Subcutaneous abdominal adipose tissue (tissue), 5 donors: ENCODE measurements around the gene SLC44A4.
A peak's percentile ranks its signal among the peaks of the same experiment; 100 is the strongest.
"Not testable (repeated sequence)": the region's sequence is repeated elsewhere in the genome, so short reads cannot be mapped to it uniquely, and the experiment has no call there.

Experiments
- H3K27ac ChIP-seq: one replicate; pipeline ENCODE4 v1.7.0; 2013; ENCODE audit warnings: low read depth, mild to moderate bottlenecking, inconsistent platforms, low read length, moderate library complexity
- H3K27me3 ChIP-seq, 5 donors: one replicate each; pipeline ENCODE4 v1.7.0; 2013; ENCODE audit warnings: low read length in 5 of 5, inconsistent platforms in 1 of 5; ENCODE audit not compliant: control insufficient read depth in 5 of 5, insufficient read depth in 4 of 5
- H3K36me3 ChIP-seq, 5 donors: one replicate each; pipeline ENCODE4 v1.7.0; 2013; ENCODE audit warnings: low read length in 5 of 5; ENCODE audit not compliant: control insufficient read depth in 5 of 5, insufficient read depth in 5 of 5
- H3K4me1 ChIP-seq, 5 donors: one replicate each; pipeline ENCODE4 v1.7.0; 2013; ENCODE audit warnings: low read length in 5 of 5, mild to moderate bottlenecking in 3 of 5, moderate library complexity in 1 of 5; ENCODE audit not compliant: control insufficient read depth in 5 of 5, insufficient read depth in 5 of 5
- H3K4me3 ChIP-seq, 5 donors: one replicate each; pipeline ENCODE4 v1.7.0; 2013; ENCODE audit warnings: low read length in 5 of 5, low read depth in 1 of 5
- H3K9ac ChIP-seq, 5 donors: one replicate each; pipeline ENCODE4 v1.7.0; 2013; ENCODE audit warnings: low read length in 5 of 5, mild to moderate bottlenecking in 4 of 5, moderate library complexity in 3 of 5
- H3K9me3 ChIP-seq, 5 donors: one replicate each; pipeline ENCODE4 v1.7.0; 2013; ENCODE audit warnings: low read length in 5 of 5; ENCODE audit not compliant: control insufficient read depth in 5 of 5
- donor health status: healthy.
- donor health status: healthy.
- donor health status: healthy.
- donor health status: healthy.
- donor health status: healthy.

Gene SLC44A4

DNA sequence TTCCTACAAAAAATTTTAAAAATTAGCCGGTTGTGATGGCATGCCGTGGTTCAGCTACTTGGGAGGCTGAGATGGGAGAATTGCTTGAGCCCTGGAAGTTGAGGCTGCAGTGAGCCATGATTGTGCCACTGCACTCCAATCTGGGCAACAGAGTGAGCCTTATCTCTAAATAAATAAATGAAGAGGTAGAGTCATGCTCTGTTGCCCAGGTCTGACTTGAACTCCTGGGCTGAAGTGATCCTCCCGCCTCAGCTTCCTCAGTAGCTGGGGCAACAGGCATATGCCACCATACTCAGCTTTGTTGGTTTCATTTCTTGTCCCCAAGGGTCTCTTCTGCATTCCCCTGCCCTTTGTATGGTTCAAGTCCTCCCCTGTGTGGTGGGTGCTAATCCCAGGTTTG, 34.3 kb downstream of the SLC44A4 start:
- Histone ChIP-seq H3K9ac (no peak overlapping the region), H3K27ac (no peak overlapping the region), H3K4me1 (no peaks in the 10 kb centered on the region), H3K27me3 (no peaks in the 10 kb centered on the region), H3K4me3 (no peak overlapping the region), H3K9me3 (no peaks in the 10 kb centered on the region), H3K36me3 (peaks cover under 1 to 21% (median 16%) of the 10 kb centered on the region in 5 donors)

DNA sequence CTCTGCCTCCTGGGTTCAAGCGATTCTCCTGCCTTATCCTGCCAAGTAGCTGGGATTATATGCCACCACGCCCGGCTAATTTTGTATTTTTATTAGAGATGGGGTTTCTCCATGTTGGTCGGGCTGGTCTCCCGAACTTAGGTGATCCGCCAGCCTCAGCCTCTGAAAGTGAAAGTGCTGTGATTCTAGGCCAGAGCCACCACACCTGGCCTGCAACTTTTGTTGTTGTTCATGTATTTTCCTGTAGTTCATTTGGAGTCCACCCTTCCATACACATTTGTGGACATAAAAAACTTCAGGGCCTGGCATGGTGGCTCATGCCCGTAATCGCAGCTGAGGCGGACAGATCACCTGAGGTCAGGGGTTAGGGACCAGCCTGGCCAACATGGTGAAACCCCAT, 36.7 kb downstream of the SLC44A4 start:
- no peak overlapping the region for H3K27ac ChIP-seq
- H3K4me1 ChIP-seq: peaks cover 0 to 14% (median 10%) of the 10 kb centered on the region in 5 donors
- H3K36me3 ChIP-seq: peaks cover 6 to 45% (median 35%) of the 10 kb centered on the region in 5 donors
- H3K27me3 ChIP-seq: no peaks in the 10 kb centered on the region
- H3K4me3 ChIP-seq: no peak overlapping the region
- no peak overlapping the region for H3K9ac ChIP-seq
- H3K9me3 ChIP-seq: no peaks in the 10 kb centered on the region

DNA sequence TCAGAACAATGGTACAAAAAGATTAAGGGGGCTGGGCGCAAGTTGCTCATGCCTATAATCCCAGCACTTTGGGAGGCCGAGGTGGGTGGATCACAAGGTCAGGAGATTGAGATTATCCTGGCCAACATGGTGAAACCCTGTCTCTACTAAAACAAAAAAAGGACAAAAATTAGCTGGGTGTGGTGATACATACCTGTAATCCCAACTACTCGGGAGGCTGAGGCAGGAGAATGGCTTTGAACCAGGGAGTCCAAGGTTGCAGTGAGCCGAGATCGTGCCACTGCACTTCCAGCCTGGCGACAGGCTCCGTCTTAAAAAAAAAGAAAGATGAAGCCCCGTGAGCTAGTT, 39.0 kb downstream of the SLC44A4 start:
- H3K9ac ChIP-seq, H3K4me3 ChIP-seq, H3K27ac ChIP-seq, H3K9me3 ChIP-seq, H3K27me3 ChIP-seq: not testable (repeated sequence)
- peaks cover 5 to 37% (median 30%) of the 10 kb centered on the region in 5 donors for H3K4me1 ChIP-seq
- H3K36me3 ChIP-seq: peaks cover 6 to 46% (median 37%) of the 10 kb centered on the region in 5 donors

DNA sequence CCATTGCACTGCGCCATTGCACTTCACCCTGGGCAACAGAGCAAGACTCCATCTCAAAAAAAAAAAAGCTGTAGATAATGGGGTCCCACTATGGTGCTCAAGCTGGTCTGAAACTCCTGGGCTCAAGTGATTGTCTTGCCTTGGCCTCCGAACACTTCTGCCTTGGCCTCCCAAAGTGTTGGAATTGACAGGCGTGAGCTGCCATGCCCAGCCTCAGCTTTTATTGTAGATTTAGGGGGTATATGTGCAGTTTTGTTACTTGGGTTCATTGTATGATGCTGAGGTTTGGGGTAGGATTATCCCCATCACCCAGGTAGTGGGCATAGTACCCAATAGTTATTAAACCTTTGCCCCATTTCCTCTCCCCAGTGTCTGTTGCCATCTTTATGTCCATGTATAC, 39.8 kb downstream of the SLC44A4 start:
- Histone ChIP-seq H3K9me3 (no peaks in the 10 kb centered on the region), H3K36me3 (peaks cover 6 to 46% (median 37%) of the 10 kb centered on the region in 5 donors), H3K4me3 (no peak overlapping the region), H3K27me3 (no peaks in the 10 kb centered on the region), H3K4me1 (peaks cover 5 to 41% (median 31%) of the 10 kb centered on the region in 5 donors), H3K27ac (no peak overlapping the region), H3K9ac (no peak overlapping the region)

DNA sequence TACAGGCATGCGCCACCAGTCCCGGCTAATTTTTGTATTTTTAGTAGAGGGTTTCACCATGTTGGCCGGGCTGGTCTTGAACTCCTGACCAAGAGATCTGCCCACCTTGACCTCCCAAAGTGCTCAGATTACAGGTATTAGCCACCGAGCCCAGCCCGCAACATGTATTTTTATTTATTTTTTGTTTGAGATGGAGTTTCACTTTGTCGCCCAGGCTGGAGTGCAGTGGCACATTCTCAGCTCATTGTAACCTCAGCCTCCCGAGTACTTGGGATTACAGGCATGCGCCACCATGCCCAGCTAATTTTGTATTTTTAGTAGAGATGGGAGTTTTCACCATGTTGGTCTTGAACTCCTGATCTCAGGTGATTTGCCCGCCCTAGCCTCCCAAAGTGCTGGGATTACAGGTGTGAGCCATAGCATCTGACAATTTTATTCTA, 40.7 kb downstream of the SLC44A4 start:
- H3K27me3 ChIP-seq, H3K27ac ChIP-seq, H3K9ac ChIP-seq, H3K9me3 ChIP-seq: not testable (repeated sequence)
- H3K36me3 ChIP-seq: peaks cover 6 to 46% (median 37%) of the 10 kb centered on the region in 5 donors
- H3K4me1 ChIP-seq: peaks cover 5 to 45% (median 31%) of the 10 kb centered on the region in 5 donors
- peak overlapping the region in 1 of 5 donors; percentile 24 for H3K4me3 ChIP-seq

DNA sequence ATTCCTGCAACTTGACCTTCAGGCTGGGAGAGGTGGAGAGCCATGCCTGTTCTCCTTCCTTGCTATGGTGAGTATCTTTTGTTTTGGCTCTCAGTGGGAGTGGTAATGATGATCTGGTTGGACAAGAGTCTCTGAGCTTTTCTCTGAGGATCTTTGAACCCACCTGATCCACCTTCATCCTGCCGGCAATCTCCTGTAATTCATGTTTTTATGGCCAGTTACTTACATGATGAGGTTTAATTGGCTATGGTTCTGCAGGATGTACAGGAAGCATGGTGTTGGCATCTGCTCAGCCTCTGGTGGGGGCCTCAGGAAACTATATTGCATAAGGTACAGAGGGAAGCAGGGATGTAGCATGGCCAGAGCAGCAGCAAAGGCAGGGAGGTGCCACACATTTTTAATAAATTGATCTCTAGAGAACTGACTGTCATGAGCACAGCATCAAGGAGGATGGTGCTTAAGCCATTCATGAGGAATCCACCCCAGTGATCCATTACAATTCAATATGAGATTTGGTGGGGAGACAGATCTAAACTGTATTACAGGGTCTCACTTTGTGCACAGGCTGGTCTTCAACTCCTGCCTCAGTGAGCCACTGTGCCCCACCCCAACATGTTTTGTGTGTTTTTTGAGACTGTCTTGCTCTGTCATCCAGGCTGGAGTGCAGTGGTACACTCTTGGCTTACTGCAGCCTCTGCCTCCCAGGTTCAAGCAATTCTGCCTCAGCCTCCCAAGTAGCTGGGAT, 41.3 kb downstream of the SLC44A4 start:
- Histone ChIP-seq H3K9me3 (no peaks in the 10 kb centered on the region), H3K9ac (peak overlapping the region in 2 of 5 donors; percentile 0 to 44), H3K27me3 (no peaks in the 10 kb centered on the region), H3K4me3 (peak overlapping the region in 2 of 5 donors; percentile 12 to 24), H3K36me3 (peaks cover 6 to 42% (median 37%) of the 10 kb centered on the region in 5 donors), H3K4me1 (peaks cover 5 to 48% (median 31%) of the 10 kb centered on the region in 5 donors), H3K27ac (peak overlapping the region; percentile 97)

DNA sequence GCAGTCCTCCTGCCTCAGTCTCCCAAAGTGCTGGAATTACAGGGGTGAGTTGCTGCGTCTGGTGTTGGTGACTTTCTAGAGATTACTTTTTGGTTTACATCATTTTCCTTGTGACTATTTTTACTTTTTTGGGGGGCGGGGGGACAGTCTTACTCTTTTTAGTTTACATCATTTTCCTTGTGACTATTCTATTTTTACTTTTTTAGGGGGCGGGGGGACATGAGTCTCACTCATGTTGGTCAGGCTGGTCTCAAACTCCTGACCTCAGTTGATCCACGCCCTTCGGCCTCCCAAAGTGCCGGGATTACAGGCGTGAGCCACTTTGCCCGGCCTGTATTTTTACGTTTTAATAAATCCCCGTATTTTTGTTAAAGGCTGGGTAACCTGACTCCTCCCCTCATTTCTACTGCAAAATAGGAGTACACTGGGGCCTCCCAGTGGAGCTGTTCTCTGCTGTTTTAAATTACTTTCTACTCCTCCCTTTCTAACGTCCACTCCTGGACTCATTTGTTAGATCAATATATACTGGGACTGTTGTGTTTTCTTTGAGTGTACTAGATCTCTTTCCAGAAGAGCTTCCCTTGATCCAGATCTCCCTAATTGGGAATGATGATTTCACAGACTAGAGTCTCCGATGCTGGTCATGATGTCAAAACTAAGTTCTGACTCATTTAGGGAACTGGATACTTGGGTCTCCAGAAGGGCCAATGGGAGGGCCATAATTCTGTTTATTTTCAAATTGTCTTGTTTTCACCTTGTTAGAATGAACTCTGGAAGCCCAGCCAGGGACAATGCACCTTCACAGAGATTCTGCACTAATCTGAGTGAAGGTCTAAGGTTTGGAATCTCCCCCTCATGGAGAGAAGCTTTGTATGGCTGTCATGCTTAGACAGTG, 42.1 kb downstream of the SLC44A4 start:
- Histone ChIP-seq H3K9me3 (no peaks in the 10 kb centered on the region), H3K4me1 (peaks cover 5 to 49% (median 33%) of the 10 kb centered on the region in 5 donors), H3K27me3 (no peaks in the 10 kb centered on the region), H3K27ac (peak overlapping the region; percentile 97), H3K4me3 (peak overlapping the region in 4 of 5 donors; percentile 36 to 98 (median 75)), H3K36me3 (peaks cover 6 to 42% (median 37%) of the 10 kb centered on the region in 5 donors), H3K9ac (peak overlapping the region in 4 of 5 donors; percentile 0 to 70 (median 62))

DNA sequence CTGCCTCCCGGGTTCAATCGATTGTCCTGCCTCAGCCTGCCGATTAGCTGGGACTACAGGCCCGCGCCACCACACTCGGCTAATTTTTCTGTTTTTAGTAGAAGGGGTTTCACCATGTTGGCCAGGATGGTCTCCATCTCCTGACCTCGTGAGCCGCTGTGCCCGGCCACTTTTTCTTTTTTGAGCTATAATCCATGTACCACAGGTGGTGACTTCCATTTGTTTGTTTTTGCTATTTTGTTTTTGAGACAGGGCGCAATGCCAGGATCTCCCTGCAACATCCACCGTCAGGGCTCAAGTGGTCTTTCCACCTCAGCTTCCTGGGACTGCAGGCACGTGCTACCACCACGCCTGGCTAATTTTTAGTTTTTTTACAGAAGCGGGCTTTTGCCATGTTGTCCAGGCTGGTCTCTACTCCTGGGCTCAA, 42.7 kb downstream of the SLC44A4 start:
- Histone ChIP-seq H3K27me3 (no peaks in the 10 kb centered on the region), H3K9ac (peak overlapping the region in 3 of 5 donors; percentile 58 to 70 (median 66)), H3K4me1 (peaks cover 7 to 55% (median 39%) of the 10 kb centered on the region in 5 donors), H3K27ac (peak overlapping the region; percentile 97), H3K4me3 (peak overlapping the region; percentile 36 to 98 (median 95)), H3K36me3 (peaks cover 6 to 41% (median 37%) of the 10 kb centered on the region in 5 donors), H3K9me3 (no peaks in the 10 kb centered on the region)

DNA sequence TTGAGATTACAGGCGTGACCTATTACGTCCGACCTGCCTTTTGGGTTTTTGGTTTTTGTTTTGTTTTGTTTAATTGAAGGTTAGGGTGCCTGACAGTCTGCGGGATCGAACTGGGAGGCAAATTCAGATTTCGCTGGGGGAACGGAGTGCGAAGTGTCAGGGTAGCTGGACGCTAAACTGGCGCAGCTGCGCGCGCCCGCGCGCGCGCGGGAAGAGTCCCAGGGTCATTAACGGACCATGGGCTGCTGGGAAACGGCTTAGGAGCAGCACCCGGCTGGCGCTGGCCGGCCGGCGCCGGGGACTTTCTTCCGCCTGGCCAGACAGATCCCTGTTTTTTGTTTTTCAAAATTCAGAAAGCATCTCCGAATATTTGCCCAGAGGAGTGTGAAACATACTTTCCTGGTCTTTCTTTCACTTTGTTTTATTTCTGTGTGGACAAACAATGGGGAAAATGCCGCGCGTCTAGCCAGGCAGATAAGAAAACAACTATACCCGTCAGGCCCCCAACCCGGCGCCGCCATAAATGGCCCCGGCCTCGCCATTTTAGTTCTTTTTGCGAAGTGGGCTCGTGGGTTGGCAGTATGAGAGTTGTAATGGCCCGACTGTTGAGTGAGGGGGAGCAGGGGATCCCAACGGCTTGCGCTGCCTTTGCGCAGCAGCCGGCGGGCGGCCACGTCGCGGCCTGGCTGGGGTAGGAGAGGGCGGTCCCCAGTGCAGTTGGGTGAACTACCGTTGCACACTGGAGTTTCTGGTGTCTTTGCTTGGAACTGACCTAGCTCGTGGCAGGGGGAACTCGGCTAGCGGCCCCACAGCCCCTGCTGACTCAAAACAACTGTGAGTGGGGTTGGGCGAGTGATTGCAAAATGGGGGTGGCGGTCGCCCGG, 44.2 kb downstream of the SLC44A4 start:
- Histone ChIP-seq H3K9me3 (no peaks in the 10 kb centered on the region), H3K4me1 (peaks cover 10 to 64% (median 44%) of the 10 kb centered on the region in 5 donors), H3K27ac (peak overlapping the region; percentile 97), H3K36me3 (peaks cover 6 to 27% (median 25%) of the 10 kb centered on the region in 5 donors), H3K27me3 (no peaks in the 10 kb centered on the region), H3K4me3 (peak overlapping the region; percentile 91 to 98 (median 95)), H3K9ac (peak overlapping the region; percentile 77 to 96 (median 92))
